DMS53 treated with DMSO at 0.1 percent for 48 hours (cell line): ENCODE data around the gene RAB11FIP5.

ENCODE experiments used
- DNase-seq: peaks from one replicate; lab custom pipeline; 2025; ENCODE audit not compliant: unreplicated experiment; lab: John Stamatoyannopoulos, UW

RAB11FIP5 gene

GRCh38 chr2:73033766-73034381, 78.9 kb downstream of the RAB11FIP5 start:
- DNase-seq, result no peak

- DNase-seq, result no peak
Observed at GRCh38 chr2:73033142-73033765, 79.5 kb downstream of the RAB11FIP5 start.

- no peak for DNase-seq
Observed at GRCh38 chr2:73032702-73033097, 80.0 kb downstream of the RAB11FIP5 start.

DNA sequence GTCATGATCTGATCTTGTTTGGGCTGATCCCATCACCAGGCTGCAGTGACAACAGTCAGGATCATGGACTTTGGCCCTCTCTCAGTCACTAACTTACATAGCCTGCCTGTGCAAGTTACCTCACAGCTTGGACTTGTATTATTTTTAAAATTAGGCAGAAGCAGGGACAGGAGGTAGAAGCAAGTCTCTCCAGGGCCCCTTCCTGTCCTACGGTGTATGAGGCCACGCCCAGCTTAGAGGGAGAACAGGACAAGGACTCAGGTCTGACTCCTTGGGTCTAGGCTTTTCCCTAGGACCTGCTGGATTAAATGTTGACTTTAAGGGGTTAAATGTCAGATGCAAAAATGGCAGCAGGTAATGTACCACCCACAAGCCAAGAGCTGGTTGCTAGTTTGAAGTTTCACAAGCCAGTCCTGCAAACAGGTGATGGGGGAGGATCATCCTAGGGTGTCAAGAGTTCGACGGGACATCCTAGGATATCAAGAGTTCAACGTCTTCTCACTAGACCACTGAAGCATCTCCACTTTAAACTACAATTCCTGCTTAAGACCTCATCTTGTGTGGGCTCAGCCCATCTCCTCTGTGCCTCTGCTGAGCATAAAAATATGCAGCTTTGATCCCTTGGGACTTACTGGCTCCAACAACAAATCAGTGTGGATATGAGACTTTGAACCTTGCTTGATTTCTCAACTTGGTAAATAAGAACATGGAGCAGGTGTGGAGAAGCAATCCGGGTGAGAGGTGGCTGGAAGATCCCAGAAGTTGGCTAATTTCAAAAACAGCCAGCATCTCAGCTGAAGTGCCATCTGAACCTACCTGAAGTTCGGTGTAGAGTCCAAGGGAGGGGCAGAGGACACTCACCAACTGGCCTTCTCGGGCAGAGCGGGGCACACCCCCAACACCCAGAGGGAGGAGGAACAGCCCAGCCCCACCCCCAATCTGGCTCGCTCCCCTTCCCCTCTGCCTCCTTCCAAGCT, 80.7 kb downstream of the RAB11FIP5 start:
- DNase-seq, result no peak

DNA sequence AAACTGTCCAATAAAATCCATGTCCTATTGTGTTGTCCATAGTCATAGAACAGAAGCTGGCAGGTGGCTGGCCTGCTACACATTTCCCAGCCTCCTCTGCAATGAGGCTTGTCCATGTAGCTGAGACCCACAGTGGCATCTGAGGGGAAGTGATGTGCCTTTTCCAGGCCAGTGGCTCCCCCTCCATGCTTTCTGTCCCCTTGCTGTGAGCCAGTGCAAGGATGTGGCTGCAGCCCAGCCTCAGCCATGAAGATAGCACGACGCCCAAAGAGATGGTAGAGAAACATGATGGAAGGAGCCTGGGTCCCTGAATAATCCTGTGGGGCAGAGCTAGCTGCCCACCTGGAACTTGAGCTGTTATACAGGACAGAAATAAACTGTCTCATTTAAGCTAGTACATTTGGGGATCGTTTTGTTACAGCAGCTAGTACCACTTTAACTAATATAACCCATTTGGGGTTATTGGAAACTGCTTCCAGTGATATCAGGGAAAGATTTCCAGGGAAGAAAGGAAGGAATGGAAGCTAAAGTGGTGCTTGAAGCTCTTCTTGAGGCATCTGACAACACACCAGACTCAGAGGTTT, 81.6 kb downstream of the RAB11FIP5 start:
- DNase-seq, result no peak

DNA sequence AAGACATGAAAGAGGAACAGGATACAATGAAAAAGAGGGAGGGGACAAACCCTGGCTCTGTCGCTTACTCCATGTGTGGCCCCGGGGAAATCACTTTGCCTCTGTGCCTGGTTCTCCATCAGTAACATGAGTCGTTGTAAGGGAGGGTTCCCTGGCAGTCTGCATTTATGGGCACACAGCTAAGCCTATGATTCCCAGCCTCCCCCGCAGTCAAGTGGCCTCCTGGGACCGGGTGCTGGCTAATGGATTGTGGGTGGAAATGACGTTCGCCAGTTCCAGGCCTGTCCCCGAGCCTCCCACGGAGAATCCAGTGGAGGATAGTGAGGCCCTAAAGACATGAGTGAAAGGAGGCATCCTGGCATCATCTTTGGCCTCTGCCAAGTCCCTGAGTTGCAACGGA, 83.9 kb downstream of the RAB11FIP5 start:
- DNase-seq, result no peak

- DNase-seq, result no peak
Observed at GRCh38 chr2:73027340-73027739, 85.4 kb downstream of the RAB11FIP5 start.

DNA sequence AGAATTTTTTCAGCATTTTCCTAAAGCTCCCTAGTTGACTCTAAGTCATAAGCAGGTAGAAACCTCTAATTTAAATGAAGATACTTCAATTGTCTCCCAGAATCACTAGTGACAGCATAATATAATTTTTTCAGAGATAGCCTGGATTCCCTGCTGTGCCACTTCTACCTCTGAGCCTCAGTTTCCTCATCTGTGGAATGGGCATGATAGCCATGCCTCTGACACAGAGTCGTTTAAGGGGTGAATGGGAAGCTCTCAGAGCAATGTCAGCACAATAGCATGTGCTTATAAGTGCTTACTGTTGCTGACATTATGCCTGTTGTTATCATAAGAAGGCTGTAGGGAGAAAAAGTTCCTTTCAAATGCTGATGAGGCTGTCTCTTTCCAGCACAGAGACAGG, 89.3 kb downstream of the RAB11FIP5 start:
- DNase-seq, result no peak
